GM18526 (cell line): ENCODE results near the gene PDE4D.

Experiments used
- POLR2A ChIP-seq: IDR thresholded peaks from 3 replicates; pipeline ENCODE4 v1.6.1; 2011; ENCODE audit not compliant: insufficient read length; ENCODE audit errors: extremely low read depth

PDE4D gene

DNA sequence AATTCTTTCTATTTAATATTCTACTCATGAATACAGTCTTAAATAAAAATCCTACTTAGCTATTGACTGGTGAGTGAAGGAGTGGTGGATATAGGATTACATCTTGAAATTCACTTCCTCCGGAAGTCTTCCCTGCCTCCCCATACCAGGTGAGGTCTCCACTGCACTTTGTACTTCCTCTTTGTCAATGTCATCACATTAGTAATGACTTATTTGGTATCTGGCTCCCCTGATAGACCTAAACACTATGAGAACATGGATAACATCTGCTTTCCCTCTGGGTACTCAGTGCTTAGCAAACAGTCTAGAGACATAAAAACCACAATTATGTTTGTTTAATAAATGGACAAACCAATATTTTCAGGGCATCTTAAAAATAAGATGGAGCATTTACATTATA lies 532.1 kb downstream of the PDE4D start:
- no peak for TF ChIP-seq POLR2A

GRCh38 chr5:59360130-59360555 lies 533.4 kb downstream of the PDE4D start:
- TF ChIP-seq POLR2A, result no peak

- TF ChIP-seq POLR2A, result no peak
Measured at GRCh38 chr5:59358005-59358861, 535.3 kb downstream of the PDE4D start.

DNA sequence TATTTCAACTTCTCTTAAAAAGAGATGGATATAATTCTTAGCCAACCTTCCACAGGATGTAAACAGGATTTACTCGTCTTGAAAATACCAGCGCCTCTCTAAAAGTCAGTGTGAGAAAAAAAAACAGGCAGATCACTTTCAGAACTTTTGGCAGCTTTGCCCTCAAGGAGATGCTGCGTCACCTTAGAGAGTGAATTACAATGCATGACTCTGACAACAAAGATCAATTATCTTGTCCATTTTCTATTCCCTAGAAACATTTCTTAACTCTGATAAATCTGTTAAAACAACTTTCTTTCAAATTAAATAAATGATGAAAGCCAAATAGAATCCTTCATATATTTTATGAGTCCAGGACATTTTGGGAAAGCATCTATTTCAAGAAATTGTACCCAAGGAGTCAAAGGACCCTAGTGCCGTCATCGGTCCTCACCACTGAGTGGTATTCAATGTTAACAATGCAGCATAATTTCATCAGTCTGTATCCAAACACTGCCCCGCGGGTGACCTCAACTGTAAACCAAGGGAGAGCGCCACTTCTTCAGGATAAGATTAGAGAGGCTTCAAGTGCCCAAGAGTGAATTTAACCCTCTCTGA lies 536.0 kb downstream of the PDE4D start:
- TF ChIP-seq POLR2A, result no peak

- no peak for TF ChIP-seq POLR2A
Measured at GRCh38 chr5:59356813-59357380, 536.6 kb downstream of the PDE4D start.

- no peak for TF ChIP-seq POLR2A
Measured at GRCh38 chr5:59354811-59355210, 538.7 kb downstream of the PDE4D start.

DNA sequence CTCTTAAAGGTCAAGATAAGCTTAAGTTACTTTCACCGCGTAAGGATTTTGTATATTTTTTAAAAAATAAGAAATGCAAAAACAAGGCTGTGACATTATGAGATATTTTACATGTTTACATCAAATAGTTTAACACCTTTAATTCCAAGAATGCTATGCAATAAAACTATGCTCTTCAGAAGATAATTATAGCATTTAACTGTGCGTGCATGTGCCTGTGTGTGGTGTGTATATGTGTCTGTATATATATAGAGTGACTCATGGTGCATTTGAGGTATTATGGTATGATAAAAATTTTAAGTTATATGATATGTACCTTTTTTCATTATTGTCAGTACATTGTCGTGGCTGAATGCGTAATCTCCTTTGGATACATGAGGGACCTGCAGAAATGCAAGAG lies 539.3 kb downstream of the PDE4D start:
- TF ChIP-seq POLR2A, result no peak

DNA sequence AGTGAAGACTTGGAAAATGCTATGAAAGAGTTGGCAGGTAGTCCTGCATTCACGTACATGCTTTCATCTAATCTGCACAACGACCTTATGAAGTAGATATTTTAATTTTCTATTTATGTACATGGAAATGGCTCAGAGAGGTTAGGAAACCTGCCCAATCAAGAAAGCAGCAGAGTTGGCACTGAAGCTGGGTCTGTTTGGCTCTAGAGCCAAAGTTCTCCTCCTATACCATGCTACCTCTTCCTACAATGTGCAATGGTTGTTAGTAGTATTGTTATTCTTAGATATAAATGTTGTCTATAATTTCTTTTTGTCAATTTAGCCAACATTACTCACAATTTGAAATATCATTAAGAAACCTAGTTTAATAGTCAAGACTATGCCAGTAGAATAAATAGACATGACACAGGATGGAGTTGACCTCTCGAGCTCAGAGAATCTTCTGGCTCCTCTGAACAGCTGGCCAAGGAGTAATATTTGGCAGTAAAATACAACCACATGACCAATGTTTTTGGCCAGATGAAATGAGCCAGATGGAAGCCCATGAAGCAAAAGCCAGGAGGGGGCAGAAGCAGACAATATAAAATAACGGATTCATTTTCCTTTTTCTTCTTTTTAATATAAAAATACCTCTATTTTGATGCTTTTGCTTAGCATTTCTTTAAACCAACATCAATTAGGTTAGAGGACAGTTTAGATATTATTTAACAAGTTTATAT lies 542.3 kb downstream of the PDE4D start:
- TF ChIP-seq POLR2A, result no peak

GRCh38 chr5:59348189-59348588 lies 545.3 kb downstream of the PDE4D start:
- no peak for TF ChIP-seq POLR2A

GRCh38 chr5:59346982-59347381 lies 546.5 kb downstream of the PDE4D start:
- TF ChIP-seq POLR2A, result no peak

- no peak for TF ChIP-seq POLR2A
Measured at GRCh38 chr5:59346514-59346913, 547.0 kb downstream of the PDE4D start.

- TF ChIP-seq POLR2A, result no peak
Measured at GRCh38 chr5:59342181-59342580, 551.3 kb downstream of the PDE4D start.

GRCh38 chr5:59341760-59342159 lies 551.8 kb downstream of the PDE4D start:
- TF ChIP-seq POLR2A, result no peak

DNA sequence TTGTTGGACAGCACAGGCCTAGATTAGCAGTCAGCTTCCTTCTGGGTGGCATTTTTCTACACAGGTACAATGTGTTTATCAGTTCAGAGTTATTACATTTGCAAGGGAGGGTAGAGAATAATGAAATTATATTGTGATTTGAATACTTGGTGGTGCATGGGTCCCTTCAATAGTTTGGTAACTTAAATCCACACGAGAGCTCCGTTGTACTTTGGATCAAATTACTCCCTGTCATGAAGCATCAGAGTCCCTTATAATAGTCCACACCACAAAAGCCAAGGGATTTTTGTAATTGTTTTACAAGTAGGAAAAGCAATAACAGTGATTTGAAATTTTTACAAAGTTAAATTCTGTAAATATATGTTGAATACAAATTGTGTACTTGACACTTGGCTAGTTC lies 552.4 kb downstream of the PDE4D start:
- TF ChIP-seq POLR2A, result no peak

DNA sequence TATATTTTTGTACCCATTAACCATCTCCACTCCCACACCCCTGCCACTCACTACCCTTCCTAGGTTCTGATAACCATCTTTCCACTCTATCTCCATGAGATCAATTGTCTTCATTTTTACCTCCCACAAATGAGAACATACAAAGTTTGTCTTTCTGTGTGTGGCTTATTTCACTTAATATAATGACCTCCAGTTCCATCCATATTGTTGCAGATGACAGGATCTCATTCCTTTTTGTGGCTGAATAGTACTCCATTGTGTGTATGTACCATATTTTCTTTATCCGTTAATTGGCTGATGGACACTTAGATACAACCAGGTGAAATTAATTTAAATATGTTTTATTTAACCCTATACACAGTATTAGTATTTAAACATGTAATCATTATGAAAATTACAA lies 552.9 kb downstream of the PDE4D start:
- no peak for TF ChIP-seq POLR2A

GRCh38 chr5:59337240-59337639 lies 556.3 kb downstream of the PDE4D start:
- no peak for TF ChIP-seq POLR2A
